ENCODE measurements around the gene ANKRD11. TPM values are rescaled to one million over a fixed set of nuclear protein-coding genes. Genes with fewer than 3 reads are reported as not detected.
"Not testable (repeated sequence)": the region's sequence is repeated elsewhere in the genome, so short reads cannot be mapped to it uniquely, and the experiment has no call there.

ANKRD11 gene
- total RNA-seq, 1 donor from 2014 or later = 133 TPM

DNA sequence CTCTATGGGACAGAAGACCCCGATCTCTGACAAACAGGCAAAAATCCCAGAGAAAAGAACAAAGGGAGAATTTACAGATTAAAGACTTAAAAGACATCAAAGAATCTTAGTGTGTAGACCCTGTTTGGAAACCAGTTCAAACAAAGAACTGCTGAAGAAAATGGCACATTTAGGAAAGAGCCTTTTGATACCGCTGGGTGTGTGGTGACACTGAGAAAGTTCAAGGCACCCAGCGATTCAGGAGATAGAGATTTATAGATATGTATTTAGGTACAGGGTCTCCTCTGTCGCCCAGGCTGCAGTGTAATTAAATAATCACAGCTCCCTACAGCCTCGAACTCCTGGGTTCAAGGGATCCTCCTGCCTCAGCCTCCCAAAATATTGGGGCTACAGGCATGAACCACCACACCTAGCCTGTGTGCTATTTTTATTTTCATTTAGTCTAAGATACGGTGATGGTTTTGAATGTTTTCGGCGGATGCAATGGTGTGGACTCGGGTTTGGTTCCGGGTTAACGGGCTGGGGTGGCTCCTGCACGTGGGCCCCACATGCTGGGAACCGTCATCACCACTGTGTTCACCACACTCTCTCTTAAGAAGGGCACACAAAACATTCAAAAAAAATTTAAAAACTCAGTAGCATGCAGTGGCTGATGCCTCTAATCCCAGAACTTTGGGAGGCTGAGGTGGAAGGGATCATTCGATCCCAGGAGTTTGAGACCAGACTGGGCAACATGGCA is 158.8 kb downstream of the ANKRD11 start:
- H3K36me3 ChIP-seq (ENCODE audit: control insufficient read depth, insufficient read depth, low read length) = no peaks in the 10 kb centered on the region
- TF ChIP-seq, protein P1, sequence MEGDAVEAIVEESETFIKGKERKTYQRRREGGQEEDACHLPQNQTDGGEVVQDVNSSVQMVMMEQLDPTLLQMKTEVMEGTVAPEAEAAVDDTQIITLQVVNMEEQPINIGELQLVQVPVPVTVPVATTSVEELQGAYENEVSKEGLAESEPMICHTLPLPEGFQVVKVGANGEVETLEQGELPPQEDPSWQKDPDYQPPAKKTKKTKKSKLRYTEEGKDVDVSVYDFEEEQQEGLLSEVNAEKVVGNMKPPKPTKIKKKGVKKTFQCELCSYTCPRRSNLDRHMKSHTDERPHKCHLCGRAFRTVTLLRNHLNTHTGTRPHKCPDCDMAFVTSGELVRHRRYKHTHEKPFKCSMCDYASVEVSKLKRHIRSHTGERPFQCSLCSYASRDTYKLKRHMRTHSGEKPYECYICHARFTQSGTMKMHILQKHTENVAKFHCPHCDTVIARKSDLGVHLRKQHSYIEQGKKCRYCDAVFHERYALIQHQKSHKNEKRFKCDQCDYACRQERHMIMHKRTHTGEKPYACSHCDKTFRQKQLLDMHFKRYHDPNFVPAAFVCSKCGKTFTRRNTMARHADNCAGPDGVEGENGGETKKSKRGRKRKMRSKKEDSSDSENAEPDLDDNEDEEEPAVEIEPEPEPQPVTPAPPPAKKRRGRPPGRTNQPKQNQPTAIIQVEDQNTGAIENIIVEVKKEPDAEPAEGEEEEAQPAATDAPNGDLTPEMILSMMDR (IDR thresholded peaks at IDR 0.05; ENCODE audit: insufficient read depth, low read length, poor library complexity, severe bottlenecking) = no peak
- H3K27me3 ChIP-seq (ENCODE audit: control insufficient read depth, insufficient read depth, low read length) = no peaks in the 10 kb centered on the region
- no peak overlapping the region for H3K4me3 ChIP-seq (ENCODE audit: low read depth, low read length)
- no peak for DNase-seq (ENCODE audit: low read depth)

- DNase-seq (ENCODE audit: low read depth) = peak; percentile 76
These were observed 160.0 kb downstream of the ANKRD11 start for GRCh38 chr16:89330177-89330856.

DNA sequence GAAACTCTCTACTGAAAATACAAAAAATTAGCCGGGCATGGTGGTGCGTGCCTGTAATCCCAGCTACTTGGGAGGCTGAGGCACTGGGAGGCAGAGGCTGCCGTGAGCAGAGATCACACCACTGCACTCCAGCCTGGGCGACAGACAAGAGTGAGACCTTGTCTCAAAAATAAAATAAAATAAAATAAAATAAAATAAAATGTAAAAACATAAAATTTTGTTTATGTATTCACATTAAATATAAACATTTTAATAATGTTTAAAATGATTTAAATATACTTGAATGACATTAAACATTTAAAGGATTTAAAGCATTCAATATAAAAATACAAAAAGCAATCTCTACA is 160.6 kb downstream of the ANKRD11 start:
- not testable (repeated sequence) for DNase-seq (ENCODE audit: low read depth); H3K4me3 ChIP-seq (ENCODE audit: low read depth, low read length)

More at GRCh38 chr16:89330177-89330856, 160.0 kb downstream of the ANKRD11 start:
- no peaks in the 10 kb centered on the region for H3K36me3 ChIP-seq (ENCODE audit: control insufficient read depth, insufficient read depth, low read length)
- TF ChIP-seq, protein P1 (IDR thresholded peaks at IDR 0.05; ENCODE audit: insufficient read depth, low read length, poor library complexity, severe bottlenecking) = no peak
- H3K27me3 ChIP-seq (ENCODE audit: control insufficient read depth, insufficient read depth, low read length) = no peaks in the 10 kb centered on the region
- no peak overlapping the region for H3K4me3 ChIP-seq (ENCODE audit: low read depth, low read length)

GRCh38 chr16:89328412-89329400 is 161.7 kb downstream of the ANKRD11 start:
- DNase-seq (ENCODE audit: low read depth); H3K4me3 ChIP-seq (ENCODE audit: low read depth, low read length); H3K27me3 ChIP-seq (ENCODE audit: control insufficient read depth, insufficient read depth, low read length); H3K36me3 ChIP-seq (ENCODE audit: control insufficient read depth, insufficient read depth, low read length): not testable (repeated sequence)

More for the DNA sequence above, 160.6 kb downstream of the ANKRD11 start:
- H3K36me3 ChIP-seq (ENCODE audit: control insufficient read depth, insufficient read depth, low read length); H3K27me3 ChIP-seq (ENCODE audit: control insufficient read depth, insufficient read depth, low read length): not testable (repeated sequence)

DNA sequence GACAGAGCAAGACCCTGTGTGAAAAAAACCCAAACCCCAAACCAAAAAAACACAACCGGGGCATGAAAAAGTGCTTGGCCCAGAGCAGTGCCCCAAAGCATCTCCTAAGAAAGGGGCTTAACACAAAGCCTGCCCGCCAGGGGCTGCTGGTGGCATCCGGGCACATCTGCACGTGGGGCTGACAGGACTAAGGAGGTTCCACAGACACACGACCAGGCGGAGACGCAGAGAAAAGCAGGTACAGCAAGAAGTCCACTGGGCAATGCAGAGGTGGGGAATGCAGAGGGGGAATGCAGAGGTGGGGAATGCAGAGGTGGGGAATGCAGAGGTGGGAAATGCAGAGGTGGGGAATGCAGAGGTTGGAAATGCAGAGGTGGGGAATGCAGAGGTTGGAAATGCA is 163.6 kb downstream of the ANKRD11 start:
- Histone ChIP-seq H3K4me3 (ENCODE audit: low read depth, low read length) (no peak overlapping the region), H3K36me3 (ENCODE audit: control insufficient read depth, insufficient read depth, low read length) (no peaks in the 10 kb centered on the region), H3K27me3 (ENCODE audit: control insufficient read depth, insufficient read depth, low read length) (no peaks in the 10 kb centered on the region)
- TF ChIP-seq, protein P1 (IDR thresholded peaks at IDR 0.05; ENCODE audit: insufficient read depth, low read length, poor library complexity, severe bottlenecking) = no peak
- no peak for DNase-seq (ENCODE audit: low read depth)

DNA sequence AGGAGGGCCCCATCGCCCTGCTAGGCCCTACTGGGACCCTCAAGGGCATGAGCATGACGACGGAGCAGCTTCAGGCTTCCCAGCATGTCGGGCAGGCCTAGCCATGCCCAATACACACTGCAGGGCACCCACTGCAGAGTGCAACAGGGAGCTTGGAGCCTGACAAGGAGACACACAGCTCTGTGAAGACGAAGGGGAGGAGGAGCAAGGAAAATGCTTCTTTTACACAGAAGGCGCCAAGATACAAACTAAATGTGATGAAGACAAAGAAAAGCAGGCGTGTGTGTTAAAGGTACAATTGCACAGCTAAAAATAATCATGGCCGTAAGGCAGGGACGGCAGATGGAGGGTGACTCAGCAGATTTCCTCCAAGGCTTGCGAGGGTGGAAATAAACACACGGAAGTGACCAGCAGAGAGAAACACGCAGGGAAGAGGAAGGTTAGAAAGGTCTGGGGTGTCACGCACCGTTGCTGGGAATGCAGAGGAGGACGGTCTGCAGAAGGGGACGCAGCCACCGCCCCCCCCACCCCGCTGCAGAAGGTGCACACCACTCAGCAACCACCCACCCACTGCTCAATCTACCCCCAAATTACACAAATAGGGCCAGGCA is 164.4 kb downstream of the ANKRD11 start:
- no peak for DNase-seq (ENCODE audit: low read depth)
- TF ChIP-seq, protein P1 (IDR thresholded peaks at IDR 0.05; ENCODE audit: insufficient read depth, low read length, poor library complexity, severe bottlenecking) = no peak
- Histone ChIP-seq H3K36me3 (ENCODE audit: control insufficient read depth, insufficient read depth, low read length) (no peaks in the 10 kb centered on the region), H3K27me3 (ENCODE audit: control insufficient read depth, insufficient read depth, low read length) (no peaks in the 10 kb centered on the region), H3K4me3 (ENCODE audit: low read depth, low read length) (no peak overlapping the region)

All from kidney epithelial cell (primary cell).